Neural cell (in vitro differentiated cells): ENCODE results near the gene IQGAP2. TPM values are rescaled to one million over a fixed set of nuclear protein-coding genes. Genes with fewer than 3 reads are reported as not detected.

Source experiments
- H2AFZ ChIP-seq: fragments of 200-600, 300-800 bp; sonication (generic), shearing (Covaris generic); 2 replicates; pipeline ENCODE4 v1.6.0; 2014; ENCODE audit warnings: low read depth, mild to moderate bottlenecking, antibody characterized with exemption, low read length, moderate library complexity
- H3F3A ChIP-seq: fragments of 200-600 bp; shearing (Covaris generic); 2 replicates; pipeline ENCODE4 v1.6.1; 2016; ENCODE audit warnings: mild to moderate bottlenecking, moderate library complexity, mixed read lengths, antibody characterized with exemption, low read length; ENCODE audit not compliant: insufficient read depth, poor library complexity, severe bottlenecking
- H3K27ac ChIP-seq: fragments of 200-600, 300-800 bp; sonication (generic), shearing (Covaris generic); 2 replicates; pipeline ENCODE4 v1.5.1; 2014; ENCODE audit warnings: mild to moderate bottlenecking, low read length, moderate library complexity
- H3K27me3 ChIP-seq: fragments of 300-800, 200-600 bp; sonication (generic), shearing (Covaris generic); 2 replicates; pipeline ENCODE4 v1.6.0; 2014; ENCODE audit warnings: mild to moderate bottlenecking, low read depth, low read length, moderate library complexity; ENCODE audit not compliant: insufficient read depth
- H3K36me3 ChIP-seq: fragments of 300-800, 200-600 bp; sonication (generic), shearing (Covaris generic); 2 replicates; pipeline ENCODE4 v1.5.1; 2014; ENCODE audit warnings: mild to moderate bottlenecking, antibody characterized with exemption, low read length, moderate library complexity; ENCODE audit not compliant: insufficient read depth
- H3K4me2 ChIP-seq: fragments of 300-800, 200-600 bp; sonication (generic), shearing (Covaris generic); 2 replicates; pipeline ENCODE4 v1.6.0; 2014; ENCODE audit warnings: mild to moderate bottlenecking, low read length
- H3K4me3 ChIP-seq: fragments of 300-800, 200-600 bp; sonication (generic), shearing (Covaris generic); 2 replicates; pipeline ENCODE4 v1.5.1; 2014; ENCODE audit warnings: mild to moderate bottlenecking, low read length, moderate library complexity
- H3K79me2 ChIP-seq: fragments of 200-600 bp; shearing (Covaris generic); replicated peaks from 2 replicates; pipeline ENCODE4 v1.6.0; 2014; ENCODE audit warnings: mild to moderate bottlenecking, low read length, moderate library complexity; ENCODE audit not compliant: insufficient read depth
- H3K9ac ChIP-seq: fragments of 300-800, 200-600 bp; sonication (generic), shearing (Covaris generic); 2 replicates; pipeline ENCODE4 v1.6.1; 2016; ENCODE audit warnings: mild to moderate bottlenecking, low read length, mixed read lengths
- H3K9me2 ChIP-seq: fragments of 200-600 bp; shearing (Covaris generic); 2 replicates; pipeline ENCODE4 v1.6.1; 2016; ENCODE audit warnings: mild to moderate bottlenecking, low read length, mixed read lengths; ENCODE audit not compliant: insufficient read depth
- H3K9me3 ChIP-seq: fragments of 200-600, 300-800 bp; sonication (generic), shearing (Covaris generic); 2 replicates; pipeline ENCODE4 v1.6.1; 2016; ENCODE audit warnings: mild to moderate bottlenecking, mixed run types, low read length, moderate library complexity, mixed read lengths
- H4K20me1 ChIP-seq: fragments of 200-600 bp; shearing (Covaris generic); 2 replicates; pipeline ENCODE4 v1.6.1; 2016; ENCODE audit warnings: mild to moderate bottlenecking, mixed run types; ENCODE audit not compliant: insufficient read depth
- CTCF ChIP-seq: fragments of 450-650 bp; IDR thresholded peaks from 2 replicates; pipeline ENCODE4 v1.5.1; 2014; ENCODE audit warnings: antibody characterized with exemption, mild to moderate bottlenecking, moderate library complexity; ENCODE audit not compliant: poor library complexity, severe bottlenecking
- EP300 ChIP-seq: fragments of 450-650 bp; conservative IDR thresholded peaks from 2 replicates; pipeline ENCODE4 v1.6.1; 2014; ENCODE audit warnings: antibody characterized with exemption, mild to moderate bottlenecking, moderate library complexity; ENCODE audit not compliant: poor library complexity, severe bottlenecking
- EZH2 ChIP-seq: fragments of 200-600, 300-800 bp; shearing (Covaris generic), sonication (generic); IDR thresholded peaks from 2 replicates; pipeline ENCODE4 v1.6.1; 2014; ENCODE audit warnings: antibody characterized with exemption, low read length, borderline replicate concordance, mild to moderate bottlenecking; ENCODE audit not compliant: insufficient read depth, poor library complexity, severe bottlenecking
- MXI1 ChIP-seq: fragments of 450-650 bp; conservative IDR thresholded peaks from 2 replicates; pipeline ENCODE4 v1.6.1; 2014; ENCODE audit warnings: antibody characterized with exemption, mild to moderate bottlenecking; ENCODE audit not compliant: poor library complexity, severe bottlenecking
- POLR2AphosphoS5 ChIP-seq: IDR thresholded peaks from 2 replicates; pipeline ENCODE4 v1.6.1; 2012
- RAD21 ChIP-seq: fragments of 450-650 bp; conservative IDR thresholded peaks from 2 replicates; pipeline ENCODE4 v1.6.1; 2014; ENCODE audit warnings: antibody characterized with exemption, mild to moderate bottlenecking, moderate library complexity
- REST ChIP-seq: IDR thresholded peaks from 2 replicates; pipeline ENCODE4 v1.6.1; 2012; ENCODE audit warnings: borderline replicate concordance
- SMC3 ChIP-seq: fragments of 450-650 bp; conservative IDR thresholded peaks from 2 replicates; pipeline ENCODE4 v1.6.1; 2014; ENCODE audit warnings: antibody characterized with exemption, mild to moderate bottlenecking, moderate library complexity; ENCODE audit not compliant: poor library complexity
- TAF1 ChIP-seq: IDR thresholded peaks from 2 replicates; pipeline ENCODE4 v1.6.1; 2012; ENCODE audit warnings: low read depth
- polyA plus RNA-seq: library from polyadenylated mRNA; depleted of rRNA; stranded (reverse); fragments of >200 nt; gene quantifications from 2 replicates; pipeline ENCODE4 v1.2.3, GENCODE V29; 2014

The IQGAP2 gene
- polyA plus RNA-seq, 1 donor from 2014 or later = 5.2 TPM

- Histone ChIP-seq H3F3A (no peaks in the 10 kb centered on the region), H3K36me3 (no peaks in the 10 kb centered on the region), H3K9me3 (no peaks in the 10 kb centered on the region), H3K27me3 (no peaks in the 10 kb centered on the region), H3K79me2 (no peaks in the 10 kb centered on the region), H4K20me1 (no peaks in the 10 kb centered on the region), H3K9me2 (no peaks in the 10 kb centered on the region), H3K9ac (no peak overlapping the region), H3K4me2 (no peak overlapping the region), H3K27ac (no peak overlapping the region), H3K4me3 (no peak overlapping the region), H2AFZ (no peak overlapping the region)
- no peak for TF ChIP-seq MXI1
- TF ChIP-seq CTCF = no peak
- no peak for TF ChIP-seq POLR2AphosphoS5
- TF ChIP-seq REST = no peak
- TF ChIP-seq EZH2 = no peak
- no peak for TF ChIP-seq SMC3
- no peak for TF ChIP-seq EP300
- no peak for TF ChIP-seq TAF1
- TF ChIP-seq RAD21 = no peak
Observed at GRCh38 chr5:76469656-76470290, 66.7 kb downstream of the IQGAP2 start.

- H3K9me2 ChIP-seq = no peaks in the 10 kb centered on the region
- H2AFZ ChIP-seq = no peak overlapping the region
Observed at GRCh38 chr5:76470976-76471375, 67.9 kb downstream of the IQGAP2 start.

More at GRCh38 chr5:76470976-76471375, 67.9 kb downstream of the IQGAP2 start:
- Histone ChIP-seq H3K4me3 (no peak overlapping the region), H3K9me3 (no peaks in the 10 kb centered on the region), H3F3A (no peaks in the 10 kb centered on the region), H3K27me3 (no peaks in the 10 kb centered on the region), H3K36me3 (no peaks in the 10 kb centered on the region), H3K9ac (no peak overlapping the region), H3K79me2 (no peaks in the 10 kb centered on the region), H4K20me1 (no peaks in the 10 kb centered on the region), H3K27ac (no peak overlapping the region), H3K4me2 (no peak overlapping the region)
- TF ChIP-seq EZH2 (no peak), SMC3 (no peak), CTCF (no peak), MXI1 (no peak)
